Panc1 (cell line): ENCODE measurements around the gene CARMIL1. TPM values are rescaled to one million over a fixed set of nuclear protein-coding genes. Genes with fewer than 3 reads are reported as not detected.

Experiments used
- ATAC-seq: fragments of 200-7000 bp; cut with Tn5 transposase; 2 replicates; pipeline ENCODE4 v1.9.1; 2020; ENCODE audit warnings: mild to moderate bottlenecking, moderate library complexity
- BruUV-seq: library from RNA; stranded (reverse); fragments of 400-500 nt; replicated peaks from 2 replicates; lab custom pipeline; 2021; lab: Mats Ljungman, UMichigan
- CTCF ChIA-PET: fragments of 300-600 bp; sonication (Branson Sonifier 250); formaldehyde crosslinking; loops from one replicate; lab custom pipeline; 2022; ENCODE audit warnings: antibody characterized with exemption; lab: Charles Lee
- POLR2A ChIA-PET: fragments of 300-600 bp; sonication (Branson Sonifier 250); formaldehyde crosslinking; loops from one replicate; lab custom pipeline; 2022; ENCODE audit warnings: antibody characterized with exemption; lab: Charles Lee
- DNase-seq: peaks from one replicate; pipeline ENCODE4 v3.0.0-alpha.2; 2010; ENCODE audit warnings: low read depth, low spot score
- H3K27ac ChIP-seq: 2 replicates; pipeline ENCODE4 v1.5.1; 2011; ENCODE audit warnings: mild to moderate bottlenecking, low read length, inconsistent platforms
- H3K27me3 ChIP-seq: fragments of 200-500 bp; sonication (Bioruptor generic); 2 replicates; pipeline ENCODE4 v1.6.0; 2014; ENCODE audit warnings: low read length, inconsistent platforms; ENCODE audit not compliant: control insufficient read depth, insufficient read depth
- H3K36me3 ChIP-seq: fragments of 200-500 bp; sonication (Bioruptor generic); 2 replicates; pipeline ENCODE4 v1.5.1; 2014; ENCODE audit warnings: inconsistent platforms, mild to moderate bottlenecking, low read length, moderate library complexity; ENCODE audit not compliant: control insufficient read depth, insufficient read depth
- H3K4me1 ChIP-seq: 2 replicates; pipeline ENCODE4 v1.5.1; 2011; ENCODE audit warnings: inconsistent platforms, mild to moderate bottlenecking, low read length, moderate library complexity; ENCODE audit not compliant: control insufficient read depth, insufficient read depth
- H3K4me3 ChIP-seq, 2 experiments: 2 replicates each; pipeline ENCODE4 v1.5.1; 2011 to 2012; ENCODE audit warnings: low read depth in 2 of 2, low read length in 2 of 2, mild to moderate bottlenecking in 2 of 2, inconsistent platforms in 1 of 2, moderate library complexity in 1 of 2
- H3K9me3 ChIP-seq: fragments of 200-500 bp; sonication (Bioruptor generic); 2 replicates; pipeline ENCODE4 v1.5.1; 2014; ENCODE audit warnings: low read depth, mild to moderate bottlenecking, inconsistent platforms, low read length, moderate library complexity; ENCODE audit not compliant: control insufficient read depth, insufficient read depth
- CTCF ChIP-seq: fragments of 450-650 bp; IDR thresholded peaks from 2 replicates; pipeline ENCODE4 v1.5.1; 2017; ENCODE audit warnings: mild to moderate bottlenecking
- POLR2AphosphoS5 ChIP-seq: IDR thresholded peaks from 2 replicates; pipeline ENCODE4 v1.6.1; 2012; ENCODE audit warnings: mild to moderate bottlenecking, low read depth, low read length, moderate library complexity
- REST ChIP-seq, 2 experiments: IDR thresholded peaks; 2 replicates each; pipeline ENCODE4 v1.6.1; 2011 to 2012; ENCODE audit warnings: low read depth in 2 of 2, control low read depth in 1 of 2, low read length in 1 of 2, mild to moderate bottlenecking in 1 of 2, moderate library complexity in 1 of 2; ENCODE audit not compliant: insufficient read depth in 1 of 2
- SIN3A ChIP-seq: IDR thresholded peaks from 2 replicates; pipeline ENCODE4 v1.6.1; 2012; ENCODE audit warnings: low read depth, mild to moderate bottlenecking, low read length, moderate library complexity, borderline replicate concordance; ENCODE audit not compliant: insufficient read depth
- TCF7L2 ChIP-seq: IDR thresholded peaks from 2 replicates; pipeline ENCODE4 v1.6.1; 2011; ENCODE audit warnings: mild to moderate bottlenecking, low read depth, low read length, inconsistent platforms
- in situ Hi-C: cut with HindIII; loops from 2 replicates; pipeline ENCODE4 v1.10.0; 2016; ENCODE audit warnings: low sequenced_read_pairs, low pct_unique_long_range_greater_than_20kb
- intact Hi-C: fragments of 100-400 bp; cut with micrococcal nuclease; formaldehyde crosslinking; loops from one replicate; pipeline ENCODE4 v1.10.0; 2022; ENCODE audit not compliant: unreplicated experiment
- total RNA-seq: library from RNA; stranded (reverse); gene quantifications from one replicate; pipeline ENCODE4 v1.2.1, GENCODE V29; 2021; ENCODE audit not compliant: unreplicated experiment

CARMIL1 gene
- total RNA-seq, 1 experiment from 2014 or later = 4.0 TPM

GRCh38 chr6:25389471-25389870 is 110.3 kb downstream of the CARMIL1 start:
- H3K4me3 ChIP-seq = no peak overlapping the region
- DNase-seq = no peak
- in situ Hi-C loops (no loop called here), intact Hi-C loops (no loop called here)
- H3K36me3 ChIP-seq = no peaks in the 10 kb centered on the region
- BruUV-seq = no TSS peak
- ATAC-seq = no peak
- no peaks in the 10 kb centered on the region for H3K9me3 ChIP-seq
- H3K27me3 ChIP-seq = no peaks in the 10 kb centered on the region
- H3K4me1 ChIP-seq = no peaks in the 10 kb centered on the region
- H3K27ac ChIP-seq = no peak overlapping the region
- TF ChIP-seq TCF7L2 (no peak), CTCF (no peak), SIN3A (no peak), POLR2AphosphoS5 (no peak), REST (IDR thresholded peaks at IDR 0.05; ENCODE audit: insufficient read depth in 1 of 2, low read depth in 2 of 2, low read length in 1 of 2) (no peak)
- CTCF ChIA-PET = no interaction called here
- POLR2A ChIA-PET = no interaction called here

GRCh38 chr6:25392372-25392771 is 113.2 kb downstream of the CARMIL1 start:
- no peak for DNase-seq
- no TSS peak for BruUV-seq
- POLR2A ChIA-PET = no interaction called here

More at GRCh38 chr6:25392372-25392771, 113.2 kb downstream of the CARMIL1 start:
- no peak for ATAC-seq
- no peak for TF ChIP-seq CTCF
- CTCF ChIA-PET = no interaction called here
- no peaks in the 10 kb centered on the region for H3K36me3 ChIP-seq
- H3K4me3 ChIP-seq = no peak overlapping the region
- in situ Hi-C loops = no loop called here
- no peaks in the 10 kb centered on the region for H3K9me3 ChIP-seq
- intact Hi-C loops = no loop called here
- H3K27me3 ChIP-seq = no peaks in the 10 kb centered on the region
- no peak overlapping the region for H3K27ac ChIP-seq
- H3K4me1 ChIP-seq = no peaks in the 10 kb centered on the region
